GM19467 (cell line): Measurements from ENCODE around the gene GCN1.
A peak's percentile ranks its signal among the peaks of the same experiment; 100 is the strongest.

Experiments used
- ATAC-seq: cut with Tn5 transposase; IDR thresholded peaks from one replicate; pipeline ENCODE4 v1.9.1; 2021; ENCODE audit warnings: mild to moderate bottlenecking, moderate library complexity; ENCODE audit not compliant: unreplicated experiment

Gene GCN1

GRCh38 chr12:120144215-120144614, 50.3 kb downstream of the GCN1 start:
- ATAC-seq: no peak

- no peak for ATAC-seq
Observed at GRCh38 chr12:120142231-120142877, 52.2 kb downstream of the GCN1 start.

- no peak for ATAC-seq
Observed at GRCh38 chr12:120141336-120141735, 53.2 kb downstream of the GCN1 start.

- no peak for ATAC-seq
Observed at GRCh38 chr12:120140603-120141002, 53.9 kb downstream of the GCN1 start.

GRCh38 chr12:120139958-120140357, 54.6 kb downstream of the GCN1 start:
- ATAC-seq: no peak

GRCh38 chr12:120138366-120138765, 56.1 kb downstream of the GCN1 start:
- no peak for ATAC-seq

- no peak for ATAC-seq
Observed at GRCh38 chr12:120137833-120138232, 56.7 kb downstream of the GCN1 start.

- no peak for ATAC-seq
Observed at GRCh38 chr12:120136093-120136770, 58.3 kb downstream of the GCN1 start.

- no peak for ATAC-seq
Observed at GRCh38 chr12:120134307-120134980, 60.1 kb downstream of the GCN1 start.

- ATAC-seq: peak; percentile 85
Observed at GRCh38 chr12:120132863-120133385, 61.6 kb downstream of the GCN1 start.

GRCh38 chr12:120132054-120132836, 62.3 kb downstream of the GCN1 start:
- no peak for ATAC-seq

GRCh38 chr12:120131116-120131515, 63.4 kb downstream of the GCN1 start:
- no peak for ATAC-seq

GRCh38 chr12:120130011-120130410, 64.5 kb downstream of the GCN1 start:
- ATAC-seq: no peak

GRCh38 chr12:120126635-120127005, 67.9 kb downstream of the GCN1 start:
- ATAC-seq: no peak

- ATAC-seq: no peak
Observed at GRCh38 chr12:120125792-120126634, 68.5 kb downstream of the GCN1 start.

GRCh38 chr12:120125029-120125428, 69.5 kb downstream of the GCN1 start:
- no peak for ATAC-seq

- peak; percentile 42 for ATAC-seq
Observed at GRCh38 chr12:120121766-120122293, 72.7 kb downstream of the GCN1 start.

GRCh38 chr12:120121343-120121742, 73.2 kb downstream of the GCN1 start:
- no peak for ATAC-seq

- ATAC-seq: no peak
Observed at GRCh38 chr12:120119271-120119973, 75.1 kb downstream of the GCN1 start.
